Breast epithelium (tissue), 4 donors: Measurements from ENCODE around the gene H2BK1. TPM values are rescaled to one million over a fixed set of nuclear protein-coding genes. Genes with fewer than 3 reads are reported as not detected.

Source experiments
- DNase-seq, 2 donors: peaks; one replicate each; pipeline ENCODE4 v3.0.0-alpha.2; 2019; ENCODE audit warnings: low spot score in 2 of 2
- H3K27ac ChIP-seq, 2 donors: fragments of 200-600 bp; sonication (generic) in 1 of 2; one replicate each; pipeline ENCODE4 v1.5.1; 2016 to 2019; ENCODE audit warnings: mild to moderate bottlenecking in 1 of 2
- H3K27me3 ChIP-seq, 2 donors: fragments of 200-600 bp; sonication (generic) in 1 of 2; one replicate each; pipeline versions ENCODE4 v1.5.1 to v1.6.0; 2017 to 2019; ENCODE audit warnings: control low read depth in 1 of 2, mild to moderate bottlenecking in 1 of 2
- H3K36me3 ChIP-seq: fragments of 200-600 bp; one replicate; pipeline ENCODE4 v1.5.1; 2019
- H3K4me1 ChIP-seq, 2 donors: fragments of 200-600 bp; sonication (generic); one replicate each; pipeline ENCODE4 v1.5.1; 2016 to 2019; ENCODE audit warnings: control low read depth in 1 of 2
- H3K4me3 ChIP-seq, 3 donors: fragments of 200-600 bp; sonication (generic); 1 replicate in 2 of 3; 2 replicates in 1 of 3; pipeline ENCODE4 v1.5.1; 2016 to 2019; ENCODE audit warnings: mild to moderate bottlenecking in 3 of 3, moderate library complexity in 2 of 3
- H3K9me3 ChIP-seq, 2 donors: fragments of 200-600 bp; sonication (generic) in 1 of 2; one replicate each; pipeline ENCODE4 v1.5.1; 2016 to 2019; ENCODE audit warnings: control low read depth in 1 of 2
- CTCF ChIP-seq, 3 donors: fragments of 450-650 bp; IDR thresholded peaks; one replicate each; pipeline ENCODE4 v1.5.1; 2016 to 2017; ENCODE audit warnings: antibody characterized with exemption in 3 of 3, mild to moderate bottlenecking in 3 of 3, moderate library complexity in 3 of 3
- POLR2A ChIP-seq: fragments of 450-650 bp; IDR thresholded peaks from one replicate; pipeline ENCODE4 v1.6.1; 2016; ENCODE audit warnings: antibody characterized with exemption, mild to moderate bottlenecking, moderate library complexity
- POLR2AphosphoS5 ChIP-seq, 3 donors: sonication (generic); formaldehyde crosslinking; IDR thresholded peaks; one replicate each; pipeline ENCODE4 v1.6.1; 2017; ENCODE audit warnings: antibody characterized with exemption in 3 of 3
- intact Hi-C: fragments of 100-400 bp; cut with DNase I; formaldehyde crosslinking; loops from one replicate; pipeline ENCODE4 v1.15.1; 2023; ENCODE audit warnings: low total_unique reads
- total RNA-seq, 3 donors: library from RNA; depleted of rRNA; stranded (reverse); fragments of >200 nt; gene quantifications; one replicate each; pipeline ENCODE4 v1.1.0, GENCODE V29; 2016

H2BK1 gene
- total RNA-seq, 3 donors from 2014 or later, result not detected

- Histone ChIP-seq H3K27me3 (peaks cover 0 to 4% of the 10 kb centered on the region in 2 donors), H3K27ac (no peak overlapping the region), H3K9me3 (no peaks in the 10 kb centered on the region), H3K36me3 (no peaks in the 10 kb centered on the region), H3K4me1 (no peaks in the 10 kb centered on the region), H3K4me3 (no peak overlapping the region)
- no peak for DNase-seq
- TF ChIP-seq POLR2A, result no peak
- no peak for TF ChIP-seq POLR2AphosphoS5 (IDR thresholded peaks at IDR 0.05)
- TF ChIP-seq CTCF (IDR thresholded peaks at IDR 0.05), result no peak
- intact Hi-C loops, result no loop called here
These were observed 18.7 kb downstream of the H2BK1 start for GRCh38 chr7:151191544-151191943.

GRCh38 chr7:151189038-151189437 is 21.2 kb downstream of the H2BK1 start:
- intact Hi-C loops, result no loop called here
- no peak overlapping the region for H3K27ac ChIP-seq
- DNase-seq, result no peak
- no peaks in the 10 kb centered on the region for H3K4me1 ChIP-seq
- H3K27me3 ChIP-seq, result peaks cover 0 to 4% of the 10 kb centered on the region in 2 donors
- H3K36me3 ChIP-seq, result no peaks in the 10 kb centered on the region
- H3K9me3 ChIP-seq, result no peaks in the 10 kb centered on the region
- no peak overlapping the region for H3K4me3 ChIP-seq
- TF ChIP-seq POLR2AphosphoS5 (IDR thresholded peaks at IDR 0.05), result no peak
- TF ChIP-seq POLR2A, result no peak
- no peak for TF ChIP-seq CTCF (IDR thresholded peaks at IDR 0.05)

DNA sequence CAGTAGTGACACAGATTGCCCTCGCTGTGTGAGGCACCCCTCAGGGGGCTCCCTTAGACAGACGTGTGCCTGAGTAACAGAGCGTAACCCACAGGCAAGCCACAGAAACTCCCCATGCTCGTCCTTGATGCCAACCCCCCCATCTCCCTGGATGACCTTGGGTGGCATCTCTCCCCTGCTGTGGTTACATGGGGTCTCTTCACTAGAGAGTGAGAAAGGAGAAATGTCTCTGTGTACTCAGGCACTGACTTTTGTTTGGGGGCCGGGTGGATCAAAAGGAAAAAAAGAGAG is 22.1 kb downstream of the H2BK1 start:
- no peak overlapping the region for H3K27ac ChIP-seq
- peaks cover 0 to 4% of the 10 kb centered on the region in 2 donors for H3K27me3 ChIP-seq
- no peaks in the 10 kb centered on the region for H3K9me3 ChIP-seq
- H3K4me3 ChIP-seq, result no peak overlapping the region
- TF ChIP-seq POLR2AphosphoS5 (IDR thresholded peaks at IDR 0.05), result no peak
- no peak for TF ChIP-seq CTCF (IDR thresholded peaks at IDR 0.05)
- intact Hi-C loops, result no loop called here
- H3K36me3 ChIP-seq, result no peaks in the 10 kb centered on the region
- H3K4me1 ChIP-seq, result no peaks in the 10 kb centered on the region
- DNase-seq, result no peak

GRCh38 chr7:151187409-151188251 is 22.7 kb downstream of the H2BK1 start:
- Histone ChIP-seq H3K36me3 (no peaks in the 10 kb centered on the region), H3K9me3 (no peaks in the 10 kb centered on the region), H3K27me3 (peaks cover 0 to 4% of the 10 kb centered on the region in 2 donors), H3K4me1 (no peaks in the 10 kb centered on the region), H3K27ac (no peak overlapping the region), H3K4me3 (no peak overlapping the region)
- TF ChIP-seq POLR2AphosphoS5 (IDR thresholded peaks at IDR 0.05) (no peak), POLR2A (no peak), CTCF (IDR thresholded peaks at IDR 0.05) (no peak)
- no peak for DNase-seq
- intact Hi-C loops, result no loop called here

GRCh38 chr7:151186640-151187408 is 23.5 kb downstream of the H2BK1 start, which contains the start of gene ASB10:
TSS of gene ASB10 (minus strand) at chr7:151187250. CDS start at chr7:151187130, 120 bp downstream.
- DNase-seq, result no peak
- H3K9me3 ChIP-seq, result no peaks in the 10 kb centered on the region
- intact Hi-C loops, result no loop called here
- H3K4me3 ChIP-seq, result no peak within 1 kb of the TSS
- H3K27ac ChIP-seq, result no peak within 1 kb of the TSS
- no peaks in the 10 kb centered on the region for H3K36me3 ChIP-seq
- H3K27me3 ChIP-seq, result no peaks in the 10 kb centered on the region
- H3K4me1 ChIP-seq, result no peaks in the 10 kb centered on the region
- TF ChIP-seq POLR2AphosphoS5 (IDR thresholded peaks at IDR 0.05), result no peak
- TF ChIP-seq POLR2A, result no peak
- no peak for TF ChIP-seq CTCF (IDR thresholded peaks at IDR 0.05)
